ENCODE data around the gene GABBR2. TPM values are rescaled to one million over a fixed set of nuclear protein-coding genes. Genes with fewer than 3 reads are reported as not detected.

GABBR2 gene
- polyA plus RNA-seq, 4 donors, result 2.7 to 5.0 (median 4.6) TPM

GRCh38 chr9:98551511-98552286 lies 157.0 kb downstream of the GABBR2 start:
- no peak for DNase-seq (ENCODE audit: low read depth in 4 of 4, low spot score in 3 of 4)

DNA sequence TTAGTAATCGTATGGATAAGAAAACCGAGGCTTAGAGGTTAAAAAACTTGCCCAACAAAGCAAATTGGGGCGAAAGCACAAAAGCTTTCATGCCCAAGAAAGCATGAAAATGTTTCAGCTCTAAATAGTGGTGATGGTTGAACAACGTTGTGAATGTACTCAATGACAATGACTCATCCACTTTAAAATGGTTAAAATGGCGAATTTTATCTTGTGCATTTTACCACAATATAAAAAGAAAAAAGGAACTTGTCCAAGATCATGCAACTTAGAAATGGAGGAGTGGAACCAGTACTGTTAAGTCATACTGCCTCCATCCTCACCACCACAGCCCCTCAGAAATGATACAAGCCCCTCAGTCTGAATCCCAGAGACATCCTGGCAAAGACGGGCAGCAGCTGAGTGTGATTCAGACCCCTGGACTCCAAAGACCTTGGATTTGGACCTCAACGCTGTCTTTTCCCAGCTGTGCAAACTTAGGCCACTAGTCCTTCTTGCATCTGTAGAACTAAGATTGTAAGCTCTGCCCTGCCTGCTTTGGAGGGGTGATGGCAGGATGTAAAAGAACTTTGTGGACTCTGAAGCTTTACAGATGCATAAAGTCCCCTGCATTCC lies 158.4 kb downstream of the GABBR2 start:
- no peak for DNase-seq (ENCODE audit: low read depth in 4 of 4, low spot score in 3 of 4)

GRCh38 chr9:98549401-98549800 lies 159.3 kb downstream of the GABBR2 start:
- no peak for DNase-seq (ENCODE audit: low read depth in 4 of 4, low spot score in 3 of 4)

- no peak for DNase-seq (ENCODE audit: low read depth in 4 of 4, low spot score in 3 of 4)
These were observed 161.1 kb downstream of the GABBR2 start for GRCh38 chr9:98547606-98548005.

GRCh38 chr9:98545021-98545420 lies 163.7 kb downstream of the GABBR2 start:
- no peak for DNase-seq (ENCODE audit: low read depth in 4 of 4, low spot score in 3 of 4)

DNA sequence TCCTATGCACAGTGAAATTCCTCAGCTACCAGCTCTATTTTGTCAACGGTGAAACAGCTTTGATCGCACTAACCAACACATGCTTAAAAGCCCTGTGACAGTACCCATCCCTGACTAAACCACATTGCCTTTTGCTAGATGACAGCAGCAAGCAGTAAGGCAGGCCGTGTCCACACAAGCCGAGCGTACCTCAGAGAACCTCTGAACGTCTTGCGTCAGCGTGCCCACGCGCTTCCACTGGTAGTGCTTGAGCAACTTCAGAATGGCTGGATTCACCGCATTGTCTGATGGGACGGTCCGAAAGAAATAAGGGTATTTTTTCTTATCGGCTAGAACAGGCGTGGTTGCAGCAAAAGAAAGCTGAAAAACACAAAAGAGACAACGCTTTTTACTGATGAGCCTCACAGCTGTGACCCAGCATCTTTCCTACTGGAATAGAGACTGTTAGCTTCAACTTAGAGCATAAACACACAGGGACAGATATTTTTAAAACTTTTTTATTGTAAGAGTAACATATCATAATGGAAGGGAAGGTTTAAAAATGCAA lies 167.0 kb downstream of the GABBR2 start:
- no peak for DNase-seq (ENCODE audit: low read depth in 4 of 4, low spot score in 3 of 4)

DNA sequence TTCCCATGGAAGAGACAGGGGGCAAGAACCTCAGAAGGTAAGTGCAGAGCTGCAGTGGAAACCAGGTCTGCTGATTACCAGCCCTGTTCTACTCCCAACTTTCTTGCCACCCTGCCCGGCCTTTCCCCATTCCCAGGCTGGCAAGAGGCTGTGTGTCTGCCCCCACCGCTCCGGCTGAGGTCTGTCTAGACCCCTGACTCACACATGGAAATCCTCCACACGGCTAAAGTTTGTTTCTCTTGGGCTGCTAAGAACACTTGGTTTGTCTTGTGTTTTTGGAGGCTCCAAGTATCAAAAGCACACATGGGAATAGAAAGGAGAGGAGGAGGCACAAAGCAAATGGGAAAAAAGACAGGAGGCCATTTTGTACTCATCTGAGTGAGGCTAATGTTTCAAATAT lies 168.3 kb downstream of the GABBR2 start:
- no peak for DNase-seq (ENCODE audit: low read depth in 4 of 4, low spot score in 3 of 4)

DNA sequence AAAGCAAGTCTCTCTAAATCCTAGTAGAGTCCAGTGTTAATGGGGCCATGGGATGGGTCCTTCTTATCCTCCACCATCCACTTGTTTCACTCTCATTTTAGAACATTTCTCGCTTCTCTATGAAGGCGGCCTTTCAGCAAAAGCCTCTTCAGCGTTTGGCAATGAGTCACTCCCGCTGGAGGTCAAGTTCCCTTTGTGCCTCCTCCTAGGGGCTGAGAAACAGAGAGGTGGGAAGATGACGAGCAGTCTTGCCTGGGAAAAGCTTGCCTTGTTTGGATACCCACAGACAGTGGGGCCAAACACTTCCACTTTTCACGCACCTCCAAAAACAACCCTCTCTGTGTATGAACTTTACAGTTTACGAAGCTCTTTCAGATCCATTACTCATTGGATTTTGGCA lies 168.8 kb downstream of the GABBR2 start:
- no peak for DNase-seq (ENCODE audit: low read depth in 4 of 4, low spot score in 3 of 4)

- no peak for DNase-seq (ENCODE audit: low read depth in 4 of 4, low spot score in 3 of 4)
These were observed 170.1 kb downstream of the GABBR2 start for GRCh38 chr9:98538626-98539031.

GRCh38 chr9:98538203-98538602 lies 170.5 kb downstream of the GABBR2 start:
- no peak for DNase-seq (ENCODE audit: low read depth in 4 of 4, low spot score in 3 of 4)

GRCh38 chr9:98536542-98537173 lies 172.1 kb downstream of the GABBR2 start:
- no peak for DNase-seq (ENCODE audit: low read depth in 4 of 4, low spot score in 3 of 4)

DNA sequence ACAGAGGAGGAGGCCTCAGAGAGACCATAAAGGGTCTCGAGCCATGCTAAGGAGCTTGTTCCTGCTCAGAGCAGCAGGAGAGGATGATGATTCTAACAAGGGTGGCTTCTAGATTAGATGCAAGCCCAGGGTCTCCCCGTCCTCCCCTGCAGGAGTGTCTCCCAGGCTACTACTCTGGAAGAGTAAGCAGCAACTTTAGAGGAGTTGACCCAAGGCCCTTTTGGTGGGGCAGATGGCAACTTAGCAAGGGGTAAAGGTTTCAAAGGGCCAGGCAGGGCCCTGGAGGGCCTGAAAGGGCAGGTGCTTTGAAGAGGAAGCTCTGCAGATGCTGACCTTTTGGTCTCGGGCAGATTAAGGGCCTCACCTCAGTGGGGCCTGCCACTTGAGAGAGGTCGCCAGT lies 174.9 kb downstream of the GABBR2 start:
- DNase-seq (ENCODE audit: low read depth in 4 of 4, low spot score in 3 of 4), result no peak

DNA sequence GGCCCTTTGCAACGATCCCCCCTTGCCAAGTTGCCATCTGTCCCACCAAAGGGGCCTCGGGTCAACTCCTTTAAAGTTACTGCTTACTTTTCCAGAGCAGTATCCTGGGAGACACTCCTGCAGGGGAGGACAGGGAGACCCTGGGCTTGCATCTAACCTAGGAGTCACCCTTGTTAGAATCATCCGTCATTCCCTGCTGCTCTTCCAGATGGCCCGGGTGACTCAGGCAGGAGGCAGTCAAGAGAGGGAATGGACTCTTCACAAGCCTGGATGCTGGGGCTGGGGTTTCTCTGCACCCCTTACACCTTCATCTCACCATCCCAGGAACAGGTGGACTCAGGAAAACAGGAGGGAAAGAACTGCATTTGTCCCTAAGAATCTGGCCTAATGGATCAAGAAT lies 175.6 kb downstream of the GABBR2 start:
- no peak for DNase-seq (ENCODE audit: low read depth in 4 of 4, low spot score in 3 of 4)

GRCh38 chr9:98532574-98532973 lies 176.2 kb downstream of the GABBR2 start:
- no peak for DNase-seq (ENCODE audit: low read depth in 4 of 4, low spot score in 3 of 4)

DNA sequence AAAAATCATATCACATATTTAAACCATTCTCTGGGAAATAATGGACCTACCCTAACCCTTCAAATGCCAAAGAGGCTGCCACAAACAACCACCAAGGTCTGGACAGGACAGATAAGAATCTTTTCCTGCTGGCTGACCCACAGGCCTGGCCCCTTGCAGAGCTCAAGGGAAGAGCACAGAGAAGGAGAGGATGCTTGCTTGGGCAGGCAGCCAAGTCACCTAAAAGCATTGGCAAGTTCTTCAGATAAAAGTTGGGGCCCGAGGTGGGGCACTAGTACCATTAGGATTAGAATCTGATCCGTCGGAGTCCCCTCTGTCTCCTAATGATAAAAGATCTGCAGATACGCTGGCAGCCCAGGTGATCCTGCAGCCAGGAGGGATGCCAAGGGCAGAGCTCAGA lies 176.6 kb downstream of the GABBR2 start:
- no peak for DNase-seq (ENCODE audit: low read depth in 4 of 4, low spot score in 3 of 4)

GRCh38 chr9:98530806-98531386 lies 177.8 kb downstream of the GABBR2 start:
- DNase-seq (ENCODE audit: low read depth in 4 of 4, low spot score in 3 of 4), result no peak

DNA sequence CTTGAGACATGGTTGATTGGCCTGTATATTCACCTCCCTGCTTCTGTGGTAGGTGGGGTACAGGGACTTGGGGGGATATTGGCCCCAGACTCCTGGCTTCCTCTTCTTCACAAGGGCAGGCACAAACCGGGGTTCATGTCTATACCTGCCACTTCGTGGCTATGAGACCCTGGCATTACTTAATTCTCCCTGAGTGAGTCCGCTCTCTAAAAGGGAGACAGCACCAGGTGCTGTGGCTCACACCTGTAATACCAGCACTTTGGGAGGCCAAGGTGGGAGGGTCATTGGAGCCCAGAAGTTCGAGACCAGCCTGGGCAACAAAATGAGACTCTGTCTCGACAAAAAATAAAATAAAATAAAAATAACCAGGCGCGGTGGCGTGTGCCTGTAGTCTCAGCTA lies 178.5 kb downstream of the GABBR2 start:
- DNase-seq (ENCODE audit: low read depth in 4 of 4, low spot score in 3 of 4), result no peak

GRCh38 chr9:98529841-98530240 lies 178.9 kb downstream of the GABBR2 start:
- DNase-seq (ENCODE audit: low read depth in 4 of 4, low spot score in 3 of 4), result no peak

GRCh38 chr9:98523231-98523901 lies 185.4 kb downstream of the GABBR2 start:
- DNase-seq (ENCODE audit: low read depth in 4 of 4, low spot score in 3 of 4), result no peak

DNA sequence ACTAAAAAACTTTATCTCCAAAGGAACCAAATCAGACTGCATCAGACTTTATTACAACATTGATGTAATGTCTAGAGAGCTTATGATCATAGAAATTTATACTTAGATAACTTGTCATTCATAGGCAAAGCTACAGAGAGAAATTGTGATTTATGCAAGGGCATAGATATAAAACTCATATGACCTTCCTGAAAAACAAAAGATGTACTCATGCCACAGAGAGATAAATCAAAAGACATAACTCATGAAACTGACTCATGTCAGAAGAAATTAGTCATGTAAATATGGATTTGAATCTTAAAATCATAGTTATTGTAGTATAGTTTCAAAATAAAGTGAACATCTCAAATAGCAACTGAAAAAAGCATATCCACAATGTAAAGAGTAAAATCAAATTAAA lies 186.2 kb downstream of the GABBR2 start:
- no peak for DNase-seq (ENCODE audit: low read depth in 4 of 4, low spot score in 3 of 4)

GRCh38 chr9:98521141-98521540 lies 187.6 kb downstream of the GABBR2 start:
- no peak for DNase-seq (ENCODE audit: low read depth in 4 of 4, low spot score in 3 of 4)

Measured in right renal pelvis (tissue), 4 donors.